ENCODE data around the gene ZNF668. TPM values are rescaled to one million over a fixed set of nuclear protein-coding genes. Genes with fewer than 3 reads are reported as not detected.

The ZNF668 gene
- total and polyA plus RNA-seq, 2 of the 8 experiments (the other 6 are each of a cell fraction or from before 2014, with no cell fraction given): 14.0 to 14.3 TPM

DNA sequence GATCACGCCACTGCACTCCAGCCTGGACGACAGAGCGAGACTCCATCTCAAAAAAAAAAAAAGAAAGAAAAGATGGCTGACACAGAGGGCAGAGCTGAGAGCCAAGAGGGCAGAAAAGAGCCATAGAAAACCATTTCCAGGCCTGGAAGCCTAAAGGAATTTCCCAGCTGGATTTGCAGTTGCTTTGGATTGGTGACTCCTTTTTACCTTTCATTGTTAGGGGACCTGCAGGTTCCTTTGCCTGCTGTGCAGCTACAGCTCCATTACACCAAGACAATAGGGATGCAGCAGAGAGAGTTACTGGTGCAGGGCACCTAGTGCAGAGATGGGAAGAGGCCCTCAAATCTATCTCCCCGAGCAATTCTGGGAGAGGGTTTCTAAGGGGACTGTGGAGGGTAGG, 18.4 kb downstream of the ZNF668 start:
- no peak overlapping the region for H2BK20ac ChIP-seq (ENCODE audit: low read length)
- H3K4me3 ChIP-seq (ENCODE audit: extremely low read depth in 1 of 4, insufficient read depth in 2 of 4, low read depth in 3 of 4, low read length in 4 of 4): no peak overlapping the region
- H3K23ac ChIP-seq (ENCODE audit: insufficient read length): no peak overlapping the region
- POLR2A ChIA-PET (ENCODE audit: partially characterized antibody): interaction anchor here (1.0 to 1.9 kb wide), 4 partner anchors 10 to 38 kb away, joined by 3 to 10 read pairs (median 3); partner anchors contain the start of genes ZNF646 and ZNF668
- H2AK5ac ChIP-seq (ENCODE audit: low read depth, low read length): no peak overlapping the region
- H3K56ac ChIP-seq (replicated peaks; ENCODE audit: insufficient read length, low read depth, low read length): no peak overlapping the region
- H3K4me2 ChIP-seq (ENCODE audit: insufficient read depth in 1 of 2, low read depth in 2 of 2, low read length in 2 of 2): peak overlapping the region in 1 of 2 experiments; percentile 38; a peak in 2 of 4 replicates
- CTCF ChIA-PET (ENCODE audit: partially characterized antibody): interaction anchor here (0.6 to 1.4 kb wide), 4 partner anchors 11 to 1896 kb away, joined by 3 to 6 read pairs (median 4); no protein-coding TSS in a partner anchor
- H4K20me1 ChIP-seq (replicated peaks in 1 of 2; ENCODE audit: control insufficient read depth in 1 of 2, insufficient read depth in 2 of 2, low read length in 2 of 2): peaks cover 0 to under 1% of the 10 kb centered on the region in 2 experiments
- TF ChIP-seq SP1 (IDR thresholded peaks at IDR 0.05; ENCODE audit: low read depth, low read length): peak; percentile 38; the same call in 1 of the 2 replicates
- no peak for TF ChIP-seq RNF2 (IDR thresholded peaks at IDR 0.05; ENCODE audit: borderline replicate concordance, low read depth, low read length, missing control alignments, poor library complexity, severe bottlenecking)
- peak; percentile 71; the same call in 1 of the 2 replicates for TF ChIP-seq YY1 (IDR thresholded peaks at IDR 0.05; ENCODE audit: low read depth, low read length)
- TF ChIP-seq TCF12 (IDR thresholded peaks at IDR 0.05; ENCODE audit: low read depth, low read length): 0 out of 2 replicates have a peak, but pooled peaks have one; percentile 10
- TF ChIP-seq EGR1 (IDR thresholded peaks at IDR 0.05; ENCODE audit: borderline replicate concordance, low read depth, low read length): no peak
- TF ChIP-seq CREB1 (IDR thresholded peaks at IDR 0.05): no peak
- no peak for TF ChIP-seq POLR2AphosphoS5 (IDR thresholded peaks at IDR 0.05; ENCODE audit: low read depth, low read length)
- no peak for TF ChIP-seq RAD21 (IDR thresholded peaks at IDR 0.05 in 1 of 2, conservative IDR thresholded peaks at IDR 0.05 in 1 of 2; ENCODE audit: low read depth in 2 of 2, low read length in 2 of 2)
- no peaks in the 10 kb centered on the region; a peak in 1 of 7 replicates for H3K4me1 ChIP-seq (replicated peaks in 1 of 4; ENCODE audit: control insufficient read depth in 3 of 4, insufficient read depth in 4 of 4, low read length in 3 of 4)
- no peak overlapping the region for H2BK5ac ChIP-seq (ENCODE audit: low read depth, low read length)
- WGBS, 2 experiments (ENCODE audit: extremely low coverage in 1 of 2, insufficient coverage in 1 of 2, insufficient read length in 1 of 2, insufficient replicate concordance in 2 of 2, low coverage in 1 of 2, low lambda C conversion rate in 2 of 2, missing lambda C conversion rate in 1 of 2): 82% methylated on average over 3 of the region's 4 CpGs; no CpG with 5 or more reads in 1 of the 2 experiments
- no peak overlapping the region for H3K18ac ChIP-seq (ENCODE audit: extremely low read depth, low read length)
- no peaks in the 10 kb centered on the region for H3K79me1 ChIP-seq (ENCODE audit: low read depth, low read length)
- peak overlapping the region; percentile 10 for H2BK120ac ChIP-seq (replicated peaks; ENCODE audit: low read depth, low read length)
- no peak overlapping the region for H4K5ac ChIP-seq (ENCODE audit: insufficient read length, low read depth, low read length)
- DNase-seq (ENCODE audit: low read depth in 1 of 2, low spot score in 2 of 2): peak in 1 of 2 experiments; percentile 48
- FAIRE-seq: peak; percentile 28
- H3K27ac ChIP-seq (ENCODE audit: low read depth, low read length): no peak overlapping the region; the same call in 1 of the 2 replicates
- no peak overlapping the region for H4K8ac ChIP-seq (ENCODE audit: extremely low read depth, insufficient read depth, low read length)
- H2BK12ac ChIP-seq (ENCODE audit: low read depth, low read length): no peak overlapping the region
- 0 out of 8 replicates have a peak, but pooled peaks cover 0 to 2% (median under 1%) of the 10 kb centered on the region in 4 experiments for H3K36me3 ChIP-seq (ENCODE audit: control insufficient read depth in 2 of 4, insufficient read depth in 4 of 4, low read length in 3 of 4)
- H3K23me2 ChIP-seq (ENCODE audit: low read depth, low read length): no peaks in the 10 kb centered on the region
- H2BK15ac ChIP-seq (ENCODE audit: low read length): no peak overlapping the region
- H4K91ac ChIP-seq (replicated peaks; ENCODE audit: insufficient read length, low read length): no peak overlapping the region
- no peak overlapping the region for H2AFZ ChIP-seq (ENCODE audit: low read length)
- no peaks in the 10 kb centered on the region for H3K27me3 ChIP-seq (replicated peaks in 1 of 4; ENCODE audit: control insufficient read depth in 3 of 4, extremely low read depth in 1 of 4, insufficient read depth in 3 of 4, low read length in 3 of 4)
- H3K14ac ChIP-seq (ENCODE audit: insufficient read length): no peak overlapping the region
- H3K79me2 ChIP-seq (ENCODE audit: control insufficient read depth in 1 of 2, insufficient read depth in 2 of 2, low read length in 2 of 2): no peaks in the 10 kb centered on the region
- H3K4ac ChIP-seq (replicated peaks; ENCODE audit: insufficient read length, low read depth, low read length): no peak overlapping the region
- H3K9me3 ChIP-seq (ENCODE audit: insufficient read depth in 2 of 2, low read depth in 1 of 2, low read length in 1 of 2): no peaks in the 10 kb centered on the region
- H3K9ac ChIP-seq (replicated peaks in 1 of 4; ENCODE audit: extremely low read depth in 1 of 4, low read depth in 3 of 4, low read length in 3 of 4): no peak overlapping the region
